Neural progenitor cell (in vitro differentiated cells): ENCODE measurements around the gene SMIM41.

Source experiments
- CTCF ChIP-seq: fragments of 200-600 bp; sonication (generic); IDR thresholded peaks from 2 replicates; pipeline ENCODE4 v1.5.1; 2017; ENCODE audit warnings: antibody characterized with exemption, mild to moderate bottlenecking
- EZH2 ChIP-seq: fragments of 200-600 bp; sonication (generic); IDR thresholded peaks from 2 replicates; pipeline ENCODE4 v1.6.1; 2017; ENCODE audit warnings: antibody characterized with exemption, mild to moderate bottlenecking, moderate library complexity
- EZH2phosphoT487 ChIP-seq: fragments of 200-600 bp; sonication (generic); IDR thresholded peaks from 2 replicates; pipeline ENCODE4 v1.6.1; 2017; ENCODE audit warnings: antibody characterized with exemption

DNA sequence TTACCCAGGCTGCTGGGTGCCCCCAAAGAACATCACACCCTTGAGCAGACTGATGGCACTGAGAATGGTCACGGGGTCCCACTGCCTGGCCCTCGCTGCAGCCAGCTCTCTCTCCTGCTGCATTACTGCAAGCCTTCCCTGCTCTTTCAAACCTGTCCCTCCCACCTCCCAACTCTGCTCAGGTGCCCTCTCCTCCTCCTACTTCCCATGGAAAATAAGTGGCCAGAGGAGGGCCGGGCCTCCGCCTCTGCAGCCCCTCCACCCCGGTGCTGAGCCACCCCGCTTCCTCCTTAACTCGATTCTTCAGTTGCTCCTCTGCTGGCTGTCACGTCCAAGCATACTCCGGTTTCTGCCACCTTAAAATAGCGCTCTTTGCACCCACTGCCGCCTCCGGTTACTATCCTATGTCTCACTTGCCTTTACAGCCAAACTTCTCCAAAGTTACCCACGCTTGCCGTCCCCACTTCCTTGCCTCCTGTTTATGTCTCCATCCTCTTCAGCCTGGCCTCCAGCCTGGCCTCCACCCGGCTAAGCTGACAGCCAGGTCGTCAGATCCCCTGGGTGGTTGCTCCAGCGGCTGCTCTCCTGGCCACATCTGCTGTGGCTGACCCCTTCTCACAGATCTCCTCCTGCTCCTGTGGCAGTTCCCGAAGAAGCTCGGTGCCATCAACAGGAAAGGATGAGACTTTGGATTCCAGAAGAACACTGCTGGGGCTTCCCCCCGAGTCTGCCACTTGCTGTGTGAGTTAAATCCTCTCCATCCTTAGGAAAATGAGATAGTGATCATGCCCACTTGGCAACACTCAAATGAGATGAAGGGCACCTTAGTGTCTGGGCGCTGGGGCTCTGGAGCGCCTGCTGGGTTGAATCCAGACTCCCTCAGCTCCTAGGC lies 7.7 kb downstream of the SMIM41 start:
- TF ChIP-seq CTCF: no peak
- no peak for TF ChIP-seq EZH2
- no peak for TF ChIP-seq EZH2phosphoT487
